H1 (cell line): ENCODE measurements around the gene GPR63. TPM values are rescaled to one million over a fixed set of nuclear protein-coding genes. Genes with fewer than 3 reads are reported as not detected.

Experiments
- CTCF ChIA-PET: fragments of 300-600 bp; sonication (Branson Sonifier 250); formaldehyde crosslinking; loops from one replicate; lab custom pipeline; 2021; ENCODE audit not compliant: partially characterized antibody; lab: Charles Lee
- POLR2A ChIA-PET: fragments of 300-600 bp; sonication (Branson Sonifier 250); formaldehyde crosslinking; loops from one replicate; lab custom pipeline; 2021; ENCODE audit warnings: inconsistent platforms; ENCODE audit not compliant: partially characterized antibody; lab: Charles Lee
- DNase-seq, 2 experiments: peaks; one replicate each; pipeline versions ENCODE4 v3.0.0 to v3.0.0-alpha.2; 2010 to 2022; ENCODE audit warnings: low spot score in 2 of 2, low read depth in 1 of 2, mixed read lengths in 1 of 2
- FAIRE-seq: peaks from 2 replicates; lab custom pipeline; 2011; peaks lifted over from hg19 to GRCh38; lab: Jason Lieb, UNC
- H2AFZ ChIP-seq: 2 replicates; pipeline ENCODE4 v1.8.1; 2012; ENCODE audit warnings: low read length, inconsistent platforms
- H2AK5ac ChIP-seq: 2 replicates; pipeline ENCODE4 v1.6.1; 2013; ENCODE audit warnings: low read depth, low read length
- H2BK120ac ChIP-seq: replicated peaks from 2 replicates; pipeline ENCODE3; 2013; ENCODE audit warnings: low read depth, low read length, inconsistent platforms
- H2BK12ac ChIP-seq: 2 replicates; pipeline ENCODE4 v1.6.1; 2013; ENCODE audit warnings: low read depth, low read length
- H2BK15ac ChIP-seq: 2 replicates; pipeline ENCODE4 v1.6.1; 2013; ENCODE audit warnings: low read length
- H2BK20ac ChIP-seq: 2 replicates; pipeline ENCODE4 v1.6.1; 2013; ENCODE audit warnings: low read length
- H2BK5ac ChIP-seq: 2 replicates; pipeline ENCODE4 v1.6.1; 2013; ENCODE audit warnings: low read depth, low read length
- H3K14ac ChIP-seq: 2 replicates; pipeline ENCODE4 v1.6.1; 2013; ENCODE audit warnings: inconsistent platforms; ENCODE audit not compliant: insufficient read length
- H3K18ac ChIP-seq: 2 replicates; pipeline ENCODE4 v1.6.1; 2013; ENCODE audit warnings: low read length; ENCODE audit errors: extremely low read depth
- H3K23ac ChIP-seq: 2 replicates; pipeline ENCODE4 v1.6.1; 2013; ENCODE audit warnings: inconsistent platforms; ENCODE audit not compliant: insufficient read length
- H3K23me2 ChIP-seq: 2 replicates; pipeline ENCODE4 v1.6.1; 2013; ENCODE audit warnings: low read depth, low read length
- H3K27ac ChIP-seq: 2 replicates; pipeline ENCODE4 v1.6.1; 2011; ENCODE audit warnings: low read depth, low read length, inconsistent platforms
- H3K27me3 ChIP-seq, 4 experiments: replicated peaks in 1 of 4; 1 replicate in 1 of 4; 2 replicates in 3 of 4; pipeline versions ENCODE4 v1.6.1 to v1.8.1; 2011 to 2013; ENCODE audit warnings: low read length in 3 of 4, mild to moderate bottlenecking in 3 of 4, inconsistent platforms in 2 of 4, mixed read lengths in 2 of 4, moderate library complexity in 1 of 4; ENCODE audit not compliant: control insufficient read depth in 3 of 4, insufficient read depth in 3 of 4; ENCODE audit errors: extremely low read depth in 1 of 4
- H3K36me3 ChIP-seq, 4 experiments: 2 replicates each; pipeline versions ENCODE4 v1.6.1 to v1.8.1; 2011 to 2013; ENCODE audit warnings: mild to moderate bottlenecking in 4 of 4, low read length in 3 of 4, moderate library complexity in 2 of 4, control low read depth in 1 of 4, inconsistent platforms in 1 of 4; ENCODE audit not compliant: insufficient read depth in 4 of 4, control insufficient read depth in 2 of 4
- H3K4ac ChIP-seq: replicated peaks from 2 replicates; pipeline ENCODE3; 2013; ENCODE audit warnings: low read length, low read depth, mixed read lengths, inconsistent platforms; ENCODE audit not compliant: insufficient read length
- H3K4me1 ChIP-seq, 4 experiments: replicated peaks in 1 of 4; 1 replicate in 1 of 4; 2 replicates in 3 of 4; pipeline versions ENCODE4 v1.6.1 to v1.8.1; 2011 to 2013; ENCODE audit warnings: low read length in 3 of 4, inconsistent platforms in 2 of 4, mixed read lengths in 1 of 4; ENCODE audit not compliant: insufficient read depth in 4 of 4, control insufficient read depth in 3 of 4
- H3K4me2 ChIP-seq, 2 experiments: 2 replicates each; pipeline versions ENCODE4 v1.6.1 to v1.8.1; 2011 to 2013; ENCODE audit warnings: low read depth in 2 of 2, low read length in 2 of 2, control low read depth in 1 of 2, inconsistent platforms in 1 of 2, mild to moderate bottlenecking in 1 of 2; ENCODE audit not compliant: insufficient read depth in 1 of 2
- H3K4me3 ChIP-seq, 4 experiments: fragments of 200-600, 300-600 bp in 1 of 4; sonication (generic), shearing (Covaris generic), sonication (Bioruptor Twin) in 1 of 4; 2 replicates each; pipeline versions ENCODE4 v1.5.1 to v1.8.1; 2011 to 2016; ENCODE audit warnings: low read length in 4 of 4, low read depth in 3 of 4, control low read depth in 2 of 4, inconsistent platforms in 2 of 4, mild to moderate bottlenecking in 2 of 4, mixed read lengths in 1 of 4, moderate library complexity in 1 of 4; ENCODE audit not compliant: insufficient read depth in 2 of 4; ENCODE audit errors: extremely low read depth in 1 of 4
- H3K56ac ChIP-seq: replicated peaks from 2 replicates; pipeline ENCODE3; 2013; ENCODE audit warnings: low read depth, mild to moderate bottlenecking, mixed read lengths, low read length, inconsistent platforms; ENCODE audit not compliant: insufficient read length
- H3K79me1 ChIP-seq: 2 replicates; pipeline ENCODE4 v1.6.1; 2013; ENCODE audit warnings: low read depth, low read length, control low read depth
- H3K79me2 ChIP-seq, 2 experiments: 2 replicates each; pipeline versions ENCODE4 v1.6.1 to v1.8.1; 2012 to 2013; ENCODE audit warnings: low read length in 2 of 2, mild to moderate bottlenecking in 2 of 2, inconsistent platforms in 1 of 2; ENCODE audit not compliant: insufficient read depth in 2 of 2, control insufficient read depth in 1 of 2
- H3K9ac ChIP-seq, 4 experiments: replicated peaks in 1 of 4; 1 replicate in 1 of 4; 2 replicates in 3 of 4; pipeline versions ENCODE4 v1.6.1 to v1.8.1; 2011 to 2013; ENCODE audit warnings: low read depth in 3 of 4, low read length in 3 of 4, control low read depth in 2 of 4, mild to moderate bottlenecking in 2 of 4, moderate library complexity in 2 of 4, inconsistent platforms in 1 of 4; ENCODE audit errors: extremely low read depth in 1 of 4
- H3K9me3 ChIP-seq, 2 experiments: 2 replicates each; pipeline versions ENCODE4 v1.6.1 to v1.8.1; 2012 to 2013; ENCODE audit warnings: mild to moderate bottlenecking in 2 of 2, moderate library complexity in 2 of 2, control low read depth in 1 of 2, inconsistent platforms in 1 of 2, low read depth in 1 of 2, low read length in 1 of 2, mixed read lengths in 1 of 2; ENCODE audit not compliant: insufficient read depth in 2 of 2
- H4K20me1 ChIP-seq, 2 experiments: replicated peaks in 1 of 2; 2 replicates each; pipeline versions ENCODE3 to v1.8.1; 2011 to 2013; ENCODE audit warnings: inconsistent platforms in 2 of 2, low read length in 2 of 2, mild to moderate bottlenecking in 1 of 2; ENCODE audit not compliant: insufficient read depth in 2 of 2, control insufficient read depth in 1 of 2
- H4K5ac ChIP-seq: 2 replicates; pipeline ENCODE4 v1.6.1; 2013; ENCODE audit warnings: low read length, low read depth, mixed read lengths, inconsistent platforms; ENCODE audit not compliant: insufficient read length
- H4K8ac ChIP-seq: 2 replicates; pipeline ENCODE4 v1.8.0; 2013; ENCODE audit warnings: mild to moderate bottlenecking, moderate library complexity, low read length, inconsistent platforms; ENCODE audit not compliant: insufficient read depth; ENCODE audit errors: extremely low read depth
- H4K91ac ChIP-seq: replicated peaks from 2 replicates; pipeline ENCODE3; 2013; ENCODE audit warnings: low read length, mixed read lengths, inconsistent platforms; ENCODE audit not compliant: insufficient read length
- CHD1 ChIP-seq: IDR thresholded peaks from 2 replicates; pipeline ENCODE4 v1.6.1; 2012; ENCODE audit warnings: low read depth, low read length, improper control_type of control experiment
- RAD21 ChIP-seq, 2 experiments: IDR thresholded peaks in 1 of 2; conservative IDR thresholded peaks in 1 of 2; 2 replicates each; pipeline ENCODE4 v1.6.1; 2011; ENCODE audit warnings: low read depth in 2 of 2, low read length in 2 of 2, improper control_type of control experiment in 1 of 2, inconsistent platforms in 1 of 2, mild to moderate bottlenecking in 1 of 2, moderate library complexity in 1 of 2
- SRF ChIP-seq: IDR thresholded peaks from 2 replicates; pipeline ENCODE4 v1.6.1; 2011; ENCODE audit warnings: mild to moderate bottlenecking, low read depth, low read length, moderate library complexity
- SUZ12 ChIP-seq: fragments of 200-600 bp; sonication (generic); IDR thresholded peaks from 2 replicates; pipeline ENCODE4 v1.6.1; 2012; ENCODE audit warnings: mild to moderate bottlenecking, inconsistent platforms, low read length, moderate library complexity, mixed read lengths
- TCF12 ChIP-seq: IDR thresholded peaks from 2 replicates; pipeline ENCODE4 v1.6.1; 2011; ENCODE audit warnings: low read depth, mild to moderate bottlenecking, low read length
- WGBS, 2 experiments: shearing (Covaris generic) in 1 of 2; methylation state at CpG; one replicate each; pipeline versions ENCODE4 v1.1.6 to v1.1.7; 2013 to 2015; ENCODE audit warnings: low lambda C conversion rate in 2 of 2, mixed read lengths in 2 of 2, inconsistent platforms in 1 of 2, low coverage in 1 of 2, missing lambda C conversion rate in 1 of 2; ENCODE audit not compliant: insufficient replicate concordance in 2 of 2, insufficient coverage in 1 of 2, insufficient read length in 1 of 2; ENCODE audit errors: extremely low coverage in 1 of 2, missing lambda C conversion rate in 1 of 2; 5-methylcytosine and 5-hydroxymethylcytosine counted together
- polyA plus RNA-seq, 7 experiments: library from polyadenylated mRNA; depleted of rRNA in 3 of 7; stranded (reverse) in 5 of 7; unstranded in 2 of 7; fragments of >200 nt in 5 of 7; fragments of 200-250 nt in 2 of 7; gene quantifications; 1 replicate in 5 of 7; 2 replicates in 1 of 7; 4 replicates in 1 of 7; pipeline versions ENCODE4 v1.2.1 to v1.2.3, GENCODE V29; 2011 to 2013; ENCODE audit warnings: missing spikeins in 2 of 7, mixed read lengths in 2 of 7
- total RNA-seq: library from RNA; stranded (reverse); fragmentation: NEBNext Ultra II Directional; extraction: Animal tissue kit (Norgen Biotek cat#: 25700); gene quantifications from 2 replicates; pipeline ENCODE4 v1.2.1, GENCODE V29; 2021

The GPR63 gene
- total and polyA plus RNA-seq, 2 of the 8 experiments (the other 6 are each of a cell fraction or from before 2014, with no cell fraction given) = 6.1 to 11.6 TPM

GRCh38 chr6:96762599-96762998 lies 74.7 kb downstream of the GPR63 start:
- H3K27me3 ChIP-seq = no peaks in the 10 kb centered on the region
- POLR2A ChIA-PET = no interaction called here

More at GRCh38 chr6:96762599-96762998, 74.7 kb downstream of the GPR63 start:
- no peak overlapping the region for H3K4me2 ChIP-seq
- H3K9me3 ChIP-seq = no peaks in the 10 kb centered on the region
- H3K23me2 ChIP-seq = no peaks in the 10 kb centered on the region; the same call in 1 of the 2 replicates
- H3K4ac ChIP-seq = no peak overlapping the region
- no peak overlapping the region for H2BK5ac ChIP-seq
- H4K20me1 ChIP-seq = no peaks in the 10 kb centered on the region
- no peak overlapping the region for H2BK20ac ChIP-seq
- 0 out of 2 replicates have a peak overlapping the region, but pooled peaks have one; percentile 88 for H2AFZ ChIP-seq
- no peak overlapping the region; the same call in 1 of the 2 replicates for H3K18ac ChIP-seq
- TF ChIP-seq CHD1 = no peak
- no peak for TF ChIP-seq SRF
- TF ChIP-seq SUZ12 = no peak
- no peak for TF ChIP-seq RAD21 (IDR thresholded peaks at IDR 0.05 in 1 of 2, conservative IDR thresholded peaks at IDR 0.05 in 1 of 2; ENCODE audit: low read depth in 2 of 2, low read length in 2 of 2)
- TF ChIP-seq TCF12 = no peak
- H3K4me3 ChIP-seq = no peak overlapping the region
- H3K9ac ChIP-seq = no peak overlapping the region
- H4K91ac ChIP-seq = no peak overlapping the region
- no peaks in the 10 kb centered on the region for H3K79me1 ChIP-seq
- H3K4me1 ChIP-seq = peaks cover 0 to 4% (median 0%) of the 10 kb centered on the region in 4 experiments; a peak in 1 of 7 replicates
- H2BK120ac ChIP-seq = no peak overlapping the region
- no peak overlapping the region for H3K56ac ChIP-seq
- no peaks in the 10 kb centered on the region for H3K36me3 ChIP-seq
- H2BK15ac ChIP-seq = no peak overlapping the region
- H2AK5ac ChIP-seq = no peak overlapping the region
- H3K79me2 ChIP-seq = no peaks in the 10 kb centered on the region
- FAIRE-seq (no peak), DNase-seq (no peak)
- no peak overlapping the region for H3K14ac ChIP-seq
- H4K8ac ChIP-seq = no peak overlapping the region
- CTCF ChIA-PET = interaction anchor here (0.6 to 2.1 kb wide), 2 partner anchors 9 to 942 kb away, joined by 3 to 5 read pairs; no protein-coding TSS in a partner anchor
- H3K27ac ChIP-seq = no peak overlapping the region
- H3K23ac ChIP-seq = no peak overlapping the region
- WGBS, 2 experiments = 100% methylated on average over 4 of the region's 6 CpGs; no CpG with 5 or more reads in 1 of the 2 experiments
- H2BK12ac ChIP-seq = no peak overlapping the region
- H4K5ac ChIP-seq = no peak overlapping the region
